ENCODE results near the gene KLF16.

Gene KLF16

GRCh38 chr19:1804858-1805257 lies 58.5 kb downstream of the KLF16 start:
- TF ChIP-seq ZNF70 (CRISPR knock-in tag; IDR thresholded peaks at IDR 0.05) (no peak), TCF4 (CRISPR knock-in tag; IDR thresholded peaks at IDR 0.05; ENCODE audit: borderline replicate concordance) (no peak), ARNTL (CRISPR knock-in tag; IDR thresholded peaks at IDR 0.05; ENCODE audit: borderline replicate concordance, low read depth) (no peak), SNAI2 (CRISPR knock-in tag; IDR thresholded peaks at IDR 0.05) (no peak), ZFP3 (CRISPR knock-in tag; IDR thresholded peaks at IDR 0.05) (no peak), POU6F1 (CRISPR knock-in tag; IDR thresholded peaks at IDR 0.05; ENCODE audit: borderline replicate concordance, low read depth) (no peak)
- TF ChIP-seq, protein P1, sequence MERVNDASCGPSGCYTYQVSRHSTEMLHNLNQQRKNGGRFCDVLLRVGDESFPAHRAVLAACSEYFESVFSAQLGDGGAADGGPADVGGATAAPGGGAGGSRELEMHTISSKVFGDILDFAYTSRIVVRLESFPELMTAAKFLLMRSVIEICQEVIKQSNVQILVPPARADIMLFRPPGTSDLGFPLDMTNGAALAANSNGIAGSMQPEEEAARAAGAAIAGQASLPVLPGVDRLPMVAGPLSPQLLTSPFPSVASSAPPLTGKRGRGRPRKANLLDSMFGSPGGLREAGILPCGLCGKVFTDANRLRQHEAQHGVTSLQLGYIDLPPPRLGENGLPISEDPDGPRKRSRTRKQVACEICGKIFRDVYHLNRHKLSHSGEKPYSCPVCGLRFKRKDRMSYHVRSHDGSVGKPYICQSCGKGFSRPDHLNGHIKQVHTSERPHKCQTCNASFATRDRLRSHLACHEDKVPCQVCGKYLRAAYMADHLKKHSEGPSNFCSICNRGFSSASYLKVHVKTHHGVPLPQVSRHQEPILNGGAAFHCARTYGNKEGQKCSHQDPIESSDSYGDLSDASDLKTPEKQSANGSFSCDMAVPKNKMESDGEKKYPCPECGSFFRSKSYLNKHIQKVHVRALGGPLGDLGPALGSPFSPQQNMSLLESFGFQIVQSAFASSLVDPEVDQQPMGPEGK (CRISPR knock-in tag; IDR thresholded peaks at IDR 0.05; ENCODE audit: borderline replicate concordance): no peak

More at GRCh38 chr19:1804858-1805257, 58.5 kb downstream of the KLF16 start:
- ATAC-seq: no peak
